D721Med (cell line): ENCODE measurements around the gene EIF4H.
"Not testable (repeated sequence)": the region's sequence is repeated elsewhere in the genome, so short reads cannot be mapped to it uniquely, and the experiment has no call there.

Experiments used
- DNase-seq: peaks from one replicate; pipeline ENCODE4 v3.0.0; 2011; ENCODE audit warnings: low spot score; ENCODE audit not compliant: insufficient read length
- FAIRE-seq: peaks from 2 replicates; lab custom pipeline; 2011; peaks lifted over from hg19 to GRCh38; lab: Jason Lieb, UNC
- TF ChIP-seq, protein P1 (sequence below): IDR thresholded peaks from 2 replicates; pipeline ENCODE4 v1.5.1; 2012; ENCODE audit warnings: mild to moderate bottlenecking, control low read depth; ENCODE audit not compliant: insufficient read depth; ENCODE audit errors: missing control alignments

EIF4H gene

DNA sequence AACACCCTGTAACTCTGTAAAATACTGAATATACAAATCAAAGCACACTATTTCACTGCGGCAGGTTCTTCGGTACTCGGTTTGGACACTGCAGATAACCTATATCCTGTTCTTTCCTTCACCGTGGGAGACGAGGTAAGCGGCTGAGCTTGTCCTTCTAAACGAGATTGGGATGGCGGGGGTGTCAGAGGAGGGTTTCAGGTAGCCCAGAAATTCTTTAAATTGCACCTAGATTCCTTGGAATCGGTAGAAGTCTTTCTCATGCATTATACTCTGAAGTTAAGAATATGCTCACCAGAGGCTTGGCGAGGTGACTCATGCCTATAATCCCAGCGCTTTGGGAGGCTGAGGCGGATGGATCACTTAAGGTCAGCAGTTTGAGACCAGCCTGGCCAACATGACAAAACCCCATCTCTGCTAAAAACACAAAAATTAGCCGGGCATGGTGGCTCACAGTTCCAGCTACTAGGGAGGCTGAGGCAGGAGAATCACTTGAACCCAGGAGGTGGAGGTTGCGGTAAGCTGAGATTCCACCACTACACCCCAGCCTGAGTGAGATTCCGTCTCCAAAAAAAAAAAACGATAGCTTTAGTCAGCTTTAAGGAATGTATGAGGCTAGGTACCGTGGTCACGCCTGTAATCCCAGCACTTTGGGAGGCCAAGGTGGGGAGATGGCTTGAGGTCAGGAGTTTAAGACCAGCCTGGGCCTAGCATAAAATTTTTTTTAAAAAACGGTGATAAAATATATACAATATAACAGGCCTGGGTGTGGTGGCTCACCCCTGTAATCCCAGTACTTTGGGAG is 25.6 kb downstream of the EIF4H start:
- TF ChIP-seq, protein P1, sequence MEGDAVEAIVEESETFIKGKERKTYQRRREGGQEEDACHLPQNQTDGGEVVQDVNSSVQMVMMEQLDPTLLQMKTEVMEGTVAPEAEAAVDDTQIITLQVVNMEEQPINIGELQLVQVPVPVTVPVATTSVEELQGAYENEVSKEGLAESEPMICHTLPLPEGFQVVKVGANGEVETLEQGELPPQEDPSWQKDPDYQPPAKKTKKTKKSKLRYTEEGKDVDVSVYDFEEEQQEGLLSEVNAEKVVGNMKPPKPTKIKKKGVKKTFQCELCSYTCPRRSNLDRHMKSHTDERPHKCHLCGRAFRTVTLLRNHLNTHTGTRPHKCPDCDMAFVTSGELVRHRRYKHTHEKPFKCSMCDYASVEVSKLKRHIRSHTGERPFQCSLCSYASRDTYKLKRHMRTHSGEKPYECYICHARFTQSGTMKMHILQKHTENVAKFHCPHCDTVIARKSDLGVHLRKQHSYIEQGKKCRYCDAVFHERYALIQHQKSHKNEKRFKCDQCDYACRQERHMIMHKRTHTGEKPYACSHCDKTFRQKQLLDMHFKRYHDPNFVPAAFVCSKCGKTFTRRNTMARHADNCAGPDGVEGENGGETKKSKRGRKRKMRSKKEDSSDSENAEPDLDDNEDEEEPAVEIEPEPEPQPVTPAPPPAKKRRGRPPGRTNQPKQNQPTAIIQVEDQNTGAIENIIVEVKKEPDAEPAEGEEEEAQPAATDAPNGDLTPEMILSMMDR, result no peak
- FAIRE-seq (no peak), DNase-seq (no peak)

DNA sequence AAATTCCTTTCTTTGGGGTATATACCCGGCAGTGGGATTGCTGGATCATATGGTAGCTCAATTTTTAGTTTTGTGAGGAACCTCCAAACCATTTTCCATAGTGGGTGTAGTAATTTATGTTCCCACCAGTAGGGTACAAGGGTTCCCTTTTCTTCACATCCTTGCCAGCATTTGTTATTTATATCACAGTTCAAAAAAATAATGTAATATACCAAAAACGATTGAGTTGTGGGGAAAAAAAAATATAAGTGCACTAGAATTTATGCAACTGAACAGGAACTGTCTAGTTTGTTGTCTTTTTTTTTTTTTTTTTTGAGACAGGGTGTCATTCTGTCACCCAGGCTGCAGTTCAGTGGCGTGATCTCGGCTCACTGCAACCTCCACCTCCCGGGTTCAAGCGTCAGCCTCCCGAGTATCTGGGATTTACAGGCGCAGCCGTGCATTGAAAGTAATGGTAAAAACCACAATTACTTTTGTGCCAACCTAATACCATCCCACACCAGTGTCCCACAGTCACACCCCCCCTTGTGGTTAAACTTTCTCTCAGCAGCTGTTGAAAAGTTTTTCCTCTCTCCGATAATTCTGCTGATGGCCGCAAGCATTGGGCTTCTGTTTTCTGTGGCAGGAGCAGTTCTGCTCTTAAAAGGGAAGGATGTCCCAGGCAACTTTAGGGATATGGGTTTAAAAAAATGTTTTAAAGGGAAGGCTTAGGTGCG is 28.8 kb downstream of the EIF4H start:
- FAIRE-seq (no peak), DNase-seq (no peak)
- TF ChIP-seq, protein P1, result peak; percentile 41

DNA sequence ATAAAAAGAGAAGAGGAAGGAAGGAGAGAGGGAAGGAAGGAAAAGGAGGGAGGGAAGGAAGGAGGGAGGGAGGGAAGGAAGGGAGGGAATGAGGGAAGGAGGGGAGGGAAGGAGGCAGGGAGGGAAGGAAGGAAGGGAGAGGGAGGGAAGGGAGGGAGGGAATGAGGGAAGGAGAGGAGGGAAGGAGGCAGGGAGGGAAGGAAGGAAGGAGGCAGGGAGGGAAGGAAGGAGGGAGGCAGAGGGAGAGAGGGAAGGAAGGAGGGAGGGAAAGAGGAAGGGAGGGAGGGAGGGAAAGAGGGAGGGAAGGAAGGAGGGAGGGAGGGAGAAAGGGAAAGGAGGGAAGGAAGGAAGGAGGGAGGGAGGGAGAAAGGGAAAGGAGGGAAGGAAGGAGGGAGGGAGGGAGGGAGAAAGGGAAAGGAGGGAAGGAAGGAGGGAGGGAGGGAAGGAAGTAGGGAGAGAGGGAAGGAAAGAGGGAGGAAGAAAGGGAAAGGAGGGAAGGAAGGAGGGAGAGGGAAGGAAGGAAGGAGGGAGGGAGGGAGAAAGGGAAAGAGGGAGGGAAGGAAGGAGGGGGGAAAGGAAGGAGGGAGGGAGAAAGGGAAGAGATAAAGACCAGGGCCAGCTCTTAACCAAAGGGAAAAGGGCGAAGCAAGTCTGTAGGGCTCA is 29.9 kb downstream of the EIF4H start:
- no peak for FAIRE-seq

DNA sequence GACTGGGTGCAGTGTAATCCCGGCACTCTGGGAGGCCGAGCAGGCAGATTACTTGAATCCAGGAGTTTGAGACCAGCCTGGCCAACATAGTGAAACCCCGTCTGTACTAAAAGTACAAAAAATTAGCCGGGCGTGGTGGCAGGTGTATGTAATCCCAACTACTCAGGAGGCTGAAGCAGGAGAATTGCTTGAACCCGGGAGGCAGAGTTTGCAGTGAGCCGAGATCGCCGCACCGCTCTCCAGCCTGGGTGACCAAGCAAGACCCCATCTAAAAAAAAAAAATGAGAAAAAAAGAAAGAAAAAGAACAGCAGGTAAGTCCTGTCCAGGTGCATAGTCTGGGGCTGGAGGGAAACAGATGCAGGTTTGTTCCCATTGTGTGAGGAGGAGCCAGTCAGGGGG is 31.9 kb downstream of the EIF4H start:
- not testable (repeated sequence) for DNase-seq, FAIRE-seq

More for the DNA sequence above, 29.9 kb downstream of the EIF4H start:
- no peak for DNase-seq
- TF ChIP-seq, protein P1, result no peak

DNA sequence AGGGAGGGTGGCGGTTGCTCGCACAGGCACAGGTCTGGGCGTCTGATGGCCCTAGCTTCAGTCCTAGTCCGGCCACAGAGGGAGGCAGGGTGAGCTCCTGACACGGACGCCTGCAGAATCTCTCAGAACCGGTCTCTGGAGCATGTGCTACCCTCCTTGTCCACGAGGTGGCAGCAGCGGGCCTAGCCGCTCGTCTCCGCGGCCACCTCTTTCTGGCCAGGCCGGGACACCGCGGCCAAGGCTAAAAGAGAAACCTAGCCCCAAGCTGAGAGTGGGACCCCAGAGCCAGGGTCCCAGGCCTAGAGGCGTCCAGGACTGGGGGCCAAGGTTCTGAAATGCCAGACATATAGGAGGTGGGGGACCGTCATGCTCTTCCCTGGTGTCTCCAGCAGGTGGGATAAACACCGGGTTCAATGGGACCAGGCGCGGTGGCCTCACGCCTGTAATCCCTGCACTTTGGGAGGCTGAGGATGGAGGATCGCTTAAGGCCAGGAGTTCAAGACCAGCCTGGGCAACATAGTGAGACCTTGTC is 32.5 kb downstream of the EIF4H start:
- TF ChIP-seq, protein P1, result peak; percentile 77
- peak; percentile 64 for DNase-seq
- no peak for FAIRE-seq

DNA sequence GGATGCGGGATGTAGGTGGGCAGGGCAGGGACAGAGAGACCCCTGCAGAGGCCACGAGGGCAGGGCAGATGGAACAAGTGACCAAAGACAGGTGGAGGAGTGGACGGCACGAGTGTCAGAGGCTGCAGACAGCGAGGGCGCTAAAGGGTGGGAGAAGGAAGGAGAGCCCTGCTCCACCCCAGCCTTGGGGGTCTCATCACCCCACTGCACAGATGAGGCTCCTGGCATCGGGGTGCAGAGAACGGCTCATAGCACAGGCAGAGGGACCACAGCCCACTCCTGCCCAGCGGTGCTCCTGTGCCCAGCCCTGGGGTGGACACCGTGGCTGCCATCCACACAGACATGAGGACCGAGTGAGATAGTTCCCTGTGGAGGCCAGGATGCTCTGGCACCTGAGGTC is 33.4 kb downstream of the EIF4H start:
- FAIRE-seq, result no peak
- no peak for DNase-seq
- TF ChIP-seq, protein P1, result no peak

DNA sequence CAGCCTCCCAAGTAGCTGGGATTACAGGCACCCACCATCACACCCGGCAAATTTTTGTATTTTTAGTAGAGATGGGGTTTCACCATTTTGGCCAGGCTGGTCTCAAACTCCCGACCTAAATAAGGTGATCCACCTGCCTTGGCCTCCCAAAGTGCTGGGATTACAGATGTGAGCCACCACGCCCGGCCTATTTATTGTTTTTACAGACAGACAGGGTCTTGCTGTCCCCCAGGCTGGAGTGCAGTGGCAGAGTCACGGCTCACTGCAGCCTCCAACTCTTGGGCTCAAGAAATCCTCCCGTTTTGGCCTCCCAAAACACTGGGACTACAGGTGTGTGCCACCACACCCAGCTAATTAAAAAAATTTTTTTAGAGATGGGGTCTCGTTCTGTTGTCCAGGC is 34.1 kb downstream of the EIF4H start:
- not testable (repeated sequence) for DNase-seq, FAIRE-seq

DNA sequence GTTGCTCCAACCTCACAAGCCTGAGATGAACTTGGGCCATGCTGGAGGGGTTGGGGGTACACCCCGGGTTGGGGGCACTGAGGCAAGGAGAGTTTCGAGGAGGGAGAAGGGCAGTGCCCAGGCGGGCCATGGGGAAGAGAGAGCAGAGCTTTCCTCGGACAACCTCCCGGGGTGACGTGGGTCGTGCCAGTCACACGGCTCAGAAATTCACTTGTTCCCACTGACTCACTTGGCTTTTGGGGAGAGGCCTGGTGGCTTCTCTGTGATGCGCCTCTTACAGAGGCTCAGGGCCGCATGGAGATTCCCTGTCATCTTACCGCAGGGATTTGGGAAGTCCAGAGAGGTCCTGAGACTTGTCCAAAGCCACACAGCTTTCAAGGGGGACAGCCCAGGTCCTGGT is 38.5 kb downstream of the EIF4H start:
- FAIRE-seq, result no peak
- no peak for DNase-seq
- TF ChIP-seq, protein P1, result no peak
